ENCODE measurements around the gene RRP8.

The RRP8 gene

GRCh38 chr11:6646918-6647679, 43.7 kb upstream of the RRP8 start:
- TF ChIP-seq CTCF (IDR thresholded peaks at IDR 0.05; ENCODE audit: low read depth, low read length), result no peak
- peak overlapping the region; percentile 41; the same call in 1 of the 2 replicates for H3K4me3 ChIP-seq (ENCODE audit: low read depth, low read length)

GRCh38 chr11:6646576-6646917, 43.1 kb upstream of the RRP8 start:
- peak overlapping the region; percentile 41 for H3K4me3 ChIP-seq (ENCODE audit: low read depth, low read length)
- TF ChIP-seq CTCF (IDR thresholded peaks at IDR 0.05; ENCODE audit: low read depth, low read length), result no peak

GRCh38 chr11:6646071-6646470, 42.7 kb upstream of the RRP8 start:
- TF ChIP-seq CTCF (IDR thresholded peaks at IDR 0.05; ENCODE audit: low read depth, low read length), result no peak
- H3K4me3 ChIP-seq (ENCODE audit: low read depth, low read length), result peak overlapping the region; percentile 41

GRCh38 chr11:6642957-6643356, 39.5 kb upstream of the RRP8 start:
- TF ChIP-seq CTCF (IDR thresholded peaks at IDR 0.05; ENCODE audit: low read depth, low read length), result no peak
- no peak overlapping the region for H3K4me3 ChIP-seq (ENCODE audit: low read depth, low read length)

- no peak for TF ChIP-seq CTCF (IDR thresholded peaks at IDR 0.05; ENCODE audit: low read depth, low read length)
- no peak overlapping the region for H3K4me3 ChIP-seq (ENCODE audit: low read depth, low read length)
Measured at GRCh38 chr11:6640985-6641701, 37.7 kb upstream of the RRP8 start.

- TF ChIP-seq CTCF (IDR thresholded peaks at IDR 0.05; ENCODE audit: low read depth, low read length), result no peak
Measured at GRCh38 chr11:6640036-6640984, 36.9 kb upstream of the RRP8 start.

More at GRCh38 chr11:6640036-6640984, 36.9 kb upstream of the RRP8 start:
- H3K4me3 ChIP-seq (ENCODE audit: low read depth, low read length), result no peak overlapping the region
